GM21717 (cell line): ENCODE results near the gene SPON1.
"Not testable (repeated sequence)": the region's sequence is repeated elsewhere in the genome, so short reads cannot be mapped to it uniquely, and the experiment has no call there.

Experiments used
- ATAC-seq: cut with Tn5 transposase; IDR thresholded peaks from one replicate; pipeline ENCODE4 v1.9.1; 2021; ENCODE audit warnings: mild to moderate bottlenecking, moderate library complexity; ENCODE audit not compliant: unreplicated experiment

SPON1 gene

GRCh38 chr11:14259878-14260277 lies 297.4 kb downstream of the SPON1 start:
- no peak for ATAC-seq

- no peak for ATAC-seq
Measured at GRCh38 chr11:14261066-14261465, 298.5 kb downstream of the SPON1 start.

DNA sequence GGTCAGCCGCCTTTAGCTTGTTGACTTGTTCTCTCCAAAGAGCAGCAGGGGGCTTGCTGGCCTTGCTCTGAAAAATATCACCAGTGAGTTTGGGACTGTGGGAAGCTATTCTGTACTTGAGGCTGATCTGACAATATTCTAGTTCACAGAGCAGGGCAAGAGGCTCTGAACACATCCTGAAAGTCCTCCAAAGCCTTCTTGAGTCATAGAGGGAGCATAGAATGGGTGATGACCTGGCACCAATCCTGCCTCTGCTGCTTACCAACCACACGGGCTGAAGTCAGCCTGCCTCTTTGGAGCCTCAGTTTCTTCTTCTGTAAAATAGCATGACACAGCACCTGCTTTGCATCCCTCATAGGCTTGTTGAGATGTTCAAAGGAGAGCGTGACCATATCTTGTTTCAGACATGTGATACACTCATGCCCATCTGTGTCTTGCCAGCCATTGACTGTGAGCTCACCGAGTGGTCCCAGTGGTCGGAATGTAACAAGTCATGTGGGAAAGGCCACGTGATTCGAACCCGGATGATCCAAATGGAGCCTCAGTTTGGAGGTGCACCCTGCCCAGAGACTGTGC lies 299.8 kb downstream of the SPON1 start:
- ATAC-seq = no peak

- no peak for ATAC-seq
Measured at GRCh38 chr11:14264966-14265365, 302.4 kb downstream of the SPON1 start.

DNA sequence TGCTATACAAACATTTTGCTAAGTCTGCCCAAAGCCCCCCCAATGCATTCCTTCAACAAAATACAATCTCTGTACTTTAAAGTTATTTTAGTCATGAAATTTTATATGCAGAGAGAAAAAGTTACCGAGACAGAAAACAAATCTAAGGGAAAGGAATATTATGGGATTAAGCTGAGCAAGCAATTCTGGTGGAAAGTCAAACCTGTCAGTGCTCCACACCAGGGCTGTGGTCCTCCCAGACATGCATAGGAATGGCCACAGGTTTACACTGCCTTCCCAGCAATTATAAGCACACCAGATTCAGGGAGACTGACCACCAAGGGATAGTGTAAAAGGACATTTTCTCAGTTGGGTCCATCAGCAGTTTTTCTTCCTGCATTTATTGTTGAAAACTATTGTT lies 304.1 kb downstream of the SPON1 start:
- no peak for ATAC-seq

DNA sequence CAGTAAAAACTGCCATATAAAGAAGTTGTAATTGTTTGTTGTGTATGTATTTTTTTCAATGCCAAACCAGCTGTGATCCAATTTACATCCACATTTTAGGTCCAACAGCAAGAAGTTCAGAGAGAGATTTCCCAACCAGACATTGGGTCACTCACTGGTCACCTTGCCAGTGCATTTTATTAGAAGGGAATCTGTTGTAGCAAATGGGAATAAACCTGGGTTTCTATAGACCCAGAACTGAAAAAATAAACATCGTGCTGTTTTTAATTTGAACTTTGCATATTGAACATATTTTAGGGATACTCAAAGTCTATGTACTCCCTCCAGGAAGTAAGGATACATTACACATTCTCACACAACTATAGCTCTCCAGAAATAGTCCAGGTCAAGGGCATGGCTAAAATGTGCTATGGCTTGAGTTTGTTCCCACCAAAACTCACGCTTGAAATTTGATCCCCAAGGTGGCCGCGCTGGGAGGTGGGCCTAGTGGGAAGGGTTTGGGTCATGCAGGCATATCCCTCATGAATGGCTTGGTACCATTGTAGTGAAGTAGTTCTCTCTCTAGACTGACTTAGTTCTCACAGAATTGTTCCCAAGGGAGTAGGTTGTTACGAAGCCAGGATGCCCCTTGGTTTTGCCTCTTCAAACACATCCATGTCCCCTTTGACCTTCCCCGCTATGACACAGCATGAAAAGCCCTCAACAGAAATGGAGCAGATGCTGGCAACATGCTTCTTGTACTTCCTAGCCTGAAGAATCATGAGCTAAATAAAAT lies 305.5 kb downstream of the SPON1 start:
- no peak for ATAC-seq

DNA sequence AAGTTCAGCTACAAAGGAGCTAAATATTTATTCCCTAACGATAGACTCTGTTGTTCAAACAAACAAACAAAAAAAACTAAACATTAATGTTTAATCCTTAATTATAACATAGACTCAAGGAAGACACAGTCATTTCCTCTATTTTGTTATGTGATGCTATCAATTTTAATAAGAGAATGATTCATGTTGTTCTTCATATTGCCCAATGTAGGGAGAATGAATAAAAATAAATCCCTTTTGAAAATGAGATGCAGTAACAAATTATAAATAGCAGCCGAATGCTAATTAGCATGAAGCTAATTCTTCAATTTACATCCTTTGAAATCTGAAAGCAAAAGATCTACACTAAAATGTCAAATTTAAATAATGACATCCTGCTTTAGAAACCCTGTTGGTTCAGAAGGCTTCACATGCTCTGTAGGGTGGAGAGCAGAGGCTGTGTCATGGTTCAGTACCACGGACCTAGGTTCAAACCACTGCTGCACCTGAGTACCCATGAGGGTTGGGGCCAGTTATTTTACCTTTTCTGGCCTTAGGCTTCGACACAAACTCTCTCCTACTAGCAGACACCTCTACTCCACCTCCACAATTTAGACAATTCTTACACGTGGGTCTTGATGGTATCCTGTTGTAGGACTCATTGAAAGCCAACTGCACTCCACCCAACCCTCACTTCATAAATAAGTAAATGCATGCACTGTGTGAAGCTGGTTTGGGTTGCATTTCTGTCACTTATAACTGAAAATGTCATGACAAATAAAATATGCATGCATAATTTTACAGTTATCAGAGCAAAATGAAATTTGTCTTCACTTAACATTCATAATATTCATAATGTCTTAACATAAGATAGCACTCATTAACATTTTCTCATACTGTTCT lies 307.4 kb downstream of the SPON1 start:
- peak; percentile 53 for ATAC-seq

DNA sequence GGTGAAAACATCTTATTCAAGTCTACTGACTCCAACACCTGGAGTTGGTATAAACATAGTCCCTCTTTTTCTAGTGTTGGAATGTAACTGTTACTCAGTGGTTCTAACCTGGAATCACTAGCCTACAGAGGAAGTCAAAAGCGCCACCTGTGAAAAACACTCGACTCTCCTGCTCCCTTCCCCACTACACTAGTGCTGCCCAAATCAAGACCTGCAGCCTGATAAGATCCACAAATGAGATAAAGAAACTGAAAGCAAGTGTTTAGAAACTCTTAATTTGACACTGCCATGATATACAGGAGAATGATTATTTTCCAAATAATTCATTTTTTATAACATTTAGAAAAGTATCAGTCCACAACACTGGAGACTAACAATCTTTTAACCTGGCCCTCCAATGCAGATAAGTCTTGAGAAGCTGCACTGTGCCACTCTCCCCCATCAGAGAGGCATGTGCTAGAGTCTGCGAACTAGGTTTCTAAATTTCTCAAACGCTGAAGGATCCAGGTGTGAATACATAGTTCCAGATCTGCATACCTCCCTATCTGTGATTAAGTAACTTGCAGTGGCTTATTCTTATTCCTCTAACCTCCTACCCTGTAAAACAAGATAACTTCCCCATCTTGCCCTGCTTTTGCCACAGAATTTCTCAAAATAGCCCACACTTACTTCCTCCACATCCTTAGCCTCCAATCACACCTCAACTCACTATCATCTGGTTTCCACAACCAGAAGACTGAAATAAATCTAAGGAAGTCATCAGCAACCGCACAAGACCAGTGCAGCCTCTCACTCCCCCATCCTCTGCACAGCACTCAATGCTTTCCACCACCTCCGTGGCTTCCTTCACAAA lies 308.4 kb downstream of the SPON1 start:
- peak; percentile 63 for ATAC-seq

GRCh38 chr11:14273895-14274294 lies 311.4 kb downstream of the SPON1 start:
- no peak for ATAC-seq

DNA sequence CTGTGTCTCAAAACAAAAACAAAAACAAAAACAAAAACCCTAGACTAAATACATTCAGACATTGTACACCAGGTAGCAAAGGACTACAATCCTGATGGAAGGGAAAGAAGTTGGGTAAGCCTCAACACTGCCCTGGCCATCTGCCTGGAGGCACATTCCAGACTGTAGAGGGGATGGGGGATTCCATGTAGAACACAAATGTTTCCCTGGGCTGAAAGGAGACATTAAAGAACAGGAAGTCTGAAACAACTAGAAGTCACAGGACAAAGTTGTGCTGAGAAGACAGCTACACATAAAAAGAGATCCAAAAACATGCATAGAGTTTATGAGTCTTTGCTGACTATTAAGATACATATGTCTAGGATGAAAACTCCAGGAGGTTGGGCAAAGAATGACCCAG lies 312.6 kb downstream of the SPON1 start:
- no peak for ATAC-seq

GRCh38 chr11:14278869-14279268 lies 316.3 kb downstream of the SPON1 start:
- not testable (repeated sequence) for ATAC-seq

GRCh38 chr11:14288189-14288935 lies 325.8 kb downstream of the SPON1 start:
- no peak for ATAC-seq

DNA sequence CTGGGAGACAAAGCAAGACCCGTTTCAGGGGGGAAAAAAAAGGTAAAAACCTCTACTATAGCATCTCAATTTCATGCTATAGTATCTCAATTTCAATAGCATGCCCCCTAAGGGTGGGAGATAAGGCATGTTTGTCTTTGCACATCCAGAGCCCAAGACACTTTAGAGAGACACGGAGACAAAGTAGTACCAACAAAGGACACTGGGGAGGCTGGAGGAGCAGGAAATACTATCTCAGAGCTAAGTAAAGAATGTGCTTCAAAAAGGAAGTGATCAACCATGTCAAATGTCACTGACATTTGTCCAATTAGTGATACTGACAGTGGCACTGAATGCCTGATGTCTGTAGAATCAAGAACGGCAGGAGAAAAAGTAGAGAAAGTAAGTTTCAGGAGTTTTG lies 327.9 kb downstream of the SPON1 start:
- no peak for ATAC-seq

DNA sequence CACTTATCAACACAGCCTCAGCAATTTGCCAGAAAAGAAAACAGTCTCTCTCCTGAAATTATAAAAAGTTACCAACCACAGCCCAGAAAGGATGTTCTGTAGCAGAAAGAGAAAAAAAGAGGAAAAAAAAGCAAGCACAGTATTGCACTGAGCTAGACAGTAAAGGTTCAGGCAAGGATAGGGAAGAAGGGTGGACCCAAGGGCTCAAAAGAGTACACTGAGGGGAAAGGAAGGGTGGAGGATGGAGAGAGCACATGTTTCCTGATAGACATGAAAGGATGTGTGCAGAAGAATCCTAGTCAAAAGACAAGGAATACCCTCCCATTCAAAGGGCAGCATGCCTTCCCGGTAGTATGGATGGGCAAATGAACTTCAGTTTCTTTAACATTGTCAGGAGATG lies 337.4 kb downstream of the SPON1 start:
- ATAC-seq = no peak

DNA sequence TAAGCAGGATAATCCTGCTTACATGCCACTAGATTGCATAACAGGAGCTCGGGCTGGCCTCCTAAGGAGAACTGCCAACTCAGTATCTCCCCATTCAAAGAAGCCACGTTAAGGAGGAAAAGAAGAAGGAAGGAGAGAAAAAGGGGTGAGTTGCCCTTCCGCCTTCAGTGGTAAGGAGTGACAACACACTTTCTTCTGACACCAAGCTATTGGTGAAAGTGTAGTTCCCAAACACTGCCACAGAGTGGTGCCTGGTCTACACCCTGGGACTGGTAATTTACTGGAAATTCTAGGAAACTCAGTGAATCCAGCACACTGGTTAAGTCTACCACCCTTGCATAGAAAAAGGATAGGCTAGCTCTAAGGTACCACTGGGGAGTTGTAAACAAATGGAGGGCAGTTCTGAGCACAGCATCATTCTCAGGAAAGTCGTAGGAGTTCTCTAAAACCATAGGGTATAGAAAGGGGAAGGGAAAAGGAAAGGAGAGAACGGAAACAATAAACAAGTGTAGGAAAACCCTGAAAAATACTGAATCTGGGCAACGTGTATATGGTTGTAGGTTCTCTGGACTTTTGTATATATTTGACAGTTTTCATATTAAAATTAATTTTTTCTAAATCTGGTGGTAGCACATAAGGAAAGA lies 338.3 kb downstream of the SPON1 start:
- ATAC-seq = peak; percentile 75

- no peak for ATAC-seq
Measured at GRCh38 chr11:14304601-14305000, 342.1 kb downstream of the SPON1 start.

GRCh38 chr11:14305649-14306048 lies 343.1 kb downstream of the SPON1 start:
- ATAC-seq = no peak

DNA sequence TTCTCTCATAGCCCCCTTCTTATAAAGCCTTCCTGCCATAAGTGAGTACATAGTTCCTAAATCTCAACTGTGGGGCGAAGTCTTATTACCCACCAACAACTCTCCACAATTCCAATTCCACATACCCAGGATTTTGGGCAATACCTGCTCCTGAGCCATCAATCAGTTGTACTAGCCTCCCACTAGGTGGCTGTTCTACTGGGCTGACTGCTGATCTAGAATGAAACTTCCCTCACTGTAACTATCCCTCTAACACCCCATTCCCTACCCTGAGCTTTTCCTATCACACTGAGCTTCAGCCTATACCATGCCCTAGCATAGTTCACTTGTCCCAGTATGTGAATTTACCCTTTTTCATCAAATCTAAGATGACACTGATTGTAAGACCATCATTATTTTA lies 344.0 kb downstream of the SPON1 start:
- ATAC-seq = no peak

DNA sequence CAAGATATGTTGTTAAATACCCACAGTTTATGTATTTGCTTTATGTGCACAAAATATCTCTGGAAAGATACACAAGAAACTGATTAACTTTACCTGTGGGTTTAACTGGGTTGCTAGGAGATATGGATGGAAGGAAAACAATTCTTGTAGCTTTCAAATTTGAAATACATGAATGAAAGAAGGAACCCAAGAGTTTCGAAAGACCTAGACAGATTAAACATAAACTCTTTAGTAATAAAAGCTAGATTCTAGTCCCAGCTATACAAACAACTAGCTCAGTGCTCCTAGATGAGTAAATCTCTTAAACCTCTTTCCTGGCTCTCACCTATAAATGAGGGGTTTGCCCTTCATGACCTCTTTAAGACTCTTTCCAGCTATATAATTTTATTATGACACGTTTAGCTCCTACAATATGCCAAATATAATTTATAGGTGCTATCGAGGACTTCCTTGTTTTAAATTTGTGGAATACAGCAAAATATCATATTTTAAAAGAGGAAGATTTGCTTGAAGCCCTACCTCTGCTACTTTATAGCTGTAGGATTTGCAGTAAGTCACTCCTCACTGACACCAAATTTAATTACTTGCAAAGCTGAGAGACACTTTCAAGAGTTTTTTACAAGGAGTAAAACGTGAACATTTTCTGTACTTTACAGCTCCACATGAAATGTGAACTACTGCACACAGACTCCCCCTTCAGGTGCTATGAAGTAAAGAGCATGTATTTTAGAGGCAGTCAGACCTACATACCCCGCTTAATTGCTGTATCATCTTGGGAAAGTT lies 345.8 kb downstream of the SPON1 start:
- peak; percentile 40 for ATAC-seq
